NCI-H2107 (cell line): ENCODE measurements around the gene HTRA1.
A peak's percentile ranks its signal among the peaks of the same experiment; 100 is the strongest.

ENCODE experiments used
- DNase-seq: peaks from one replicate; lab custom pipeline; 2025; lab: John Stamatoyannopoulos, UW

Gene HTRA1

DNA sequence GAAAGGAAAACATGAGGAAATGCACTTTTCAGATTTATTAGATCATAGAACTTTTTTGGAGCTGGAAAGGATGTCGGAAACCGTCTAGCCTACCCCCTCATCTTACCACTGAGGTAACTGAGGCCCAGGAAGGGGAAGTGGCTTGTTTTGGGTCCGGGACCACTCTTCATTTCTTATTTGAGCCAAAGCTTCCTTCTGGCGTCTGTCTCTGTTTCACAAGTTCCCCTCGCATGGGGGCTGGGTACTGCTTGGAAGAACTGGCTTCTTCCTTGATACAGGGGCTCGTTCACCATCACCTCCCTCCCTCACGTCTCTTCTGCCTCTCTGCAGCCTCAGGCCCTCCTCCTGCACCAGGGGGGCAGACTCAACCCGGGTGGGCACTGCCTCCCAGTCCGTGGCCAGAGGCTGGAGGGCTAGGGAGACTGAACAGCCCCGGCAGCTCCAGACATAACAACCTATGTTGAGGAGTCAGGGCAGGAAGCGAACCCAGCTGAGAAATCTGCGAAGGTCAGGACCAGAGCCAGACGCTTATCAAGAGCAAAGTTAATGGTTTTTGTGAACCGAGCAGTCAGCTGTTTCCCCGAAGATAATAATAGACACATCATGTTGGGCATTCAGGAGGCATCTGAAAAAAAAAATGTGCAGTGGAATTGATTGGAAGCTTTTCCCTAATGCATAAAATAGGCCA lies 12.9 kb downstream of the HTRA1 start:
- DNase-seq: no peak

DNA sequence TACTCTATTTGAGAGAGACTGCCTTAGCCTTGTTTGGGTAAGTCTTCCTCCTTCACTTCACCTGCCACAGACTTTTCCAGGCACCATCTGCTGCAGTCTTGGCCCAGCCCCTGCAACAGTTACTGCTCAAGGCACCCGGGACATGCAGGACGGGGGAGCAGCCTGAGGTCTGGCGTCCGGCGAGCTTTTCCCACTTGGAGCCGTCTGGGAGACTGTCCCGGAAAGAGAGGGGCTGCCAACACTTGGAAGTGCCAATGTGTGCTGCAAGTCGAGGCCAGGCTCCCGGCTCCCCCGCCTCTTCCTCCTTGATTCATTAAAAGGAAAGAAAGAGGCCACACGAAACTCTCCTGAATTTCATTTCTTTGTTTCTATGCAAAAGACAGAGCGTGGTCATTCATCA lies 13.7 kb downstream of the HTRA1 start:
- no peak for DNase-seq

DNA sequence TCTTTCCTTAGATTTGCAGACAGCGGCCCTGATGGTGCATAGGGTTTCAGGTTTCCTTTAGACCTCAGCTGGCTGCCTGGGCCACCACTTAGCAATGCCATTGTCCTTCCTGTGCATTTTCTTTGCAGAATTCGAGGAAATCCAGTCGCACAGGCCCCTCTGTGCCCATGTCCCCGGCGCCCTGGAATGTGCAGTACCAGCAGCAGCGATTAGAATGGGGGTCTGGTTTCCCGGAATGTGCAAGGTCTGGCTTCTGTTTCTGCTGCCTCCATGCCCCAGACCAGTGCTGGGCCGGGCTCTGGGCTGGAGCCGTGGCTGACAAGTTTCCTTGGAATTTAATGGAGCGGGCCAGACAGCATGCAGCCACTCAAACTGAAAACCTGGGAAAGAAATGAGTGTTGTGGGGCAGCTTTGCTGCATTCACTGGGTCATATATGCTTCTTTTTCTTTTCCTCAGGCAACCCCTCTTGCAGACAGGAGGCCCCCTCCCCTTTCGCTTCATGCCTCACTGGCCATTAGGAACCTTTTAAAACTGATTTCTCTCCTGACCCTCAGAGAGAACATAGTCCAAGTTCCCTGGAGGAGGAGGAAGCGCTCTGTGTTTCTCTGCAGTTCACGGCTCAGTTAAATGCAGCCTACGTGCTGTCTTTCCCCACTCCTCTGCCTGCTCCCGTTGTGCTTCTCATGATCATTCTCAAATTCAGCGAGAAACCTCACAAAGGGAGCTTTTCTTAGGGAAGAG lies 14.4 kb downstream of the HTRA1 start:
- DNase-seq: no peak

DNA sequence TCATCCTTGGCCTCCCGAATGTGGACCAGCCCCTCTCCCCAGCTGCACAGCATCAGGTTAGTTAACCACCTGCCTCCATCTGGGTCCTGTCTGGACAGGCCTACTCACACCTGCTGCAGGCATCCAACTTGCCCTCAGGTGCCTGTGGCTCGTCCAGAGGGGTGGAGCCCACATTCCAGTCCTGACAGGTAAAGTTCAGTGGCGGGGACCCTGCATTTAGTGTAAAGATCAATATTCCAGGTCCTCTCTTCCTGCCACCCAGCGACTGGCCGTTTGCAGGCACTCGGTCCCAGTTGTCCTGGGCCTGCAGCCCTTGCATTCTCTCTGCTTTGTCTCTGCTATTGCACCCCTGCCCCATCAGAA lies 15.0 kb downstream of the HTRA1 start:
- DNase-seq: no peak

DNA sequence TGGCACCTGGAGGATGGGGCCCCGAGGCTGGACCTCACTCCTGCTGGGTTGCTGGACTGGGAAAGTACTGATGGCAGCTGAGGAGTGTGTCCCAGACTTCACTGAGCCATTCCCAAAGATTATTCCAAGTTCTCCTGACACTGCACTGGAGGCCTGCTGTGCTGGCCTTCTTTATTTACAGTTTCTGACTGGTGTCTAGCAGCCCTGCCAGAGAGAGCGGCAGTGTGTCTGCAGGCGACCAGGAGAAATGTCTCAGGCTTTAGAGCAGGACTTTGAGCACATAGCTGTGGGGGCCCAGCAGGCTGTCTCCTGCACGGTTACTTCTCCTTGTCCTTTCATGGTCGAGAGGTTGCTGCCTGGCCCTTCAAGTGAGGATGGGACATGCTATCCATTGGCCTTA lies 16.1 kb downstream of the HTRA1 start:
- DNase-seq: no peak

DNA sequence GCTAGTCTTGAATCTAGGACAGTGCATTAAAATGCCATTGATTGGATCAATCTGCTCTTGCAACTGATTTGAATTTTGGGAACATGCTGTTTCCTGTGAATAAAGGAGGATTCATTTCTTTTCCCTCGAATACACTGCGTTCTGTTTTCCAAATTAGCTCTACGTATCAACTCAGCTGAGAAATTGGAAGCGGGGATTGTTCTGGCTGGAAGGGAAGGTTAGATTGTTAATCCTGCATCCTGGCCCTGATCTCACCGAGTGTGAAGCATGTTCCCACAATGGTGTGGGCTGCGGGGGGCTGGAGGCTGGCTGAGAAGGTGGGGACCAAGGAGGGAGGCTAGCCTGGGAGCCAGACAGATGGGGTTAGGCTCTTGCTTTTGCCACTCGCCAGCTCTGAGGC lies 17.6 kb downstream of the HTRA1 start:
- no peak for DNase-seq

DNA sequence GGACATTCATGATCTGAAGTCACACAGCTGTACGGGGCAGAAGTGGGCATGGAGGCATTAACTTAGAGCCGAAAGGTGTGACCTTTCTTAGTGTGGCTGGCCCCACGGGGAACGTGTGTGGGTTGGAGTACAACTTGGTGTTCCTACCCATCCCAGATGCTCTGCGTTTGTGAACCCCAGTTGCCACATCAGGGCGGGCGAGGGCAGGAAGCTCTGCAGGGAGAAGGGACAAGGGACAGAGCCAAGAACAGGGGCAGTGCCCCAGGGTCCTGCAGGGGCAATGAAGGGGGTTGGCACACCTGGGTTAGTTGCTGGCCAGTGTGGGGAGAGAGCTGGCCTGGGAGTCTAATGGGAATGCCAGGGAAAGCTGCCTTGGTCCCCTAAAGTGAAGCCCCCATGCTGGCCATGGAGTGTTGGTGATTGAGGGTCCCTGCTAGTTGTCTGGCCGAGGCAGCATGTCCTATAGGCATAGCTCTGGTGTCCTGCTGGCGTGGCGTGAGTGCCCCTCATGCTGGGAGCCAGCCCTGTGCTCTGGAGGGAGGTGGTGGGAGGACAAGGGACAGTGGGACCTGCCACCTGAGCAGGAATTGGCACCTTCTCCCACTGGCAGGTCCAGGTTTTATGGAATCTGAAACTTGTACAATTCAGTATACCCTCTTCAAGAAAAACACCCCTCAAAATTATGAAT lies 18.9 kb downstream of the HTRA1 start:
- no peak for DNase-seq

DNA sequence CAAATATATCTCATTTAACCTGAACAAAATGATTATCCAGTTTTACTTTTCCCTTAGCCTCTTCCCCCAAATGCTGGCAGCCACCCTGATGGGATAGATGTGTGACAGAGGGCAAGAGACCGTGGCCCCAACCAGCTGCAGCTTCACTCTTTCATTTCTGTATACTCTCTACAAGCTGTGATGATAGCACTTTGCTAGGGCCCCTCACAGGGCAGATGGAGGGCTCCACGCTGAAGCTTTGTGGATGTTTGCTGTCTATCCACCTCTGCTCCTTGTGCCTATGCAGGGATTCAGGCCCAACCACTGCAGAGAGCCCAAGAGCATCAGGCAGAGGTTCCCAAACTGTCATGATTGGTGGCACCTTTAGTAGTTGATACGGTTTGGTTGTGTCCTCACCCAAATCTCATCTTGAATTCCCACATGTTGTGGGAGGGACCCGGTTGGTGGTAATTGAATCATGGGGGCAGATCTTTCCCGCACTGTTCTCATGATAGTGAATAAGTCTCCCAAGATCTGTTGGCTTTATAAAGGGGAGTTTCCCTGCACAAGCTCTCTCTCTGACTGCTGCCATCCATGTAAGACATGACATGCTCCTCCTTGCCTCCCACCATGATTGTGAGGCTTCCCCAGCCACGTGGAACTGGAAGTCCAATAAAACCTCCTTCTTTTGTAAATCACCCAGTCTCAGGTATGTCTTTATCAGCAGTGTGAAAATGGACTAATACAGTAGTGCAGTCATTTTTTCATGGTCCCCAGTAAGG lies 20.1 kb downstream of the HTRA1 start:
- DNase-seq: no peak

DNA sequence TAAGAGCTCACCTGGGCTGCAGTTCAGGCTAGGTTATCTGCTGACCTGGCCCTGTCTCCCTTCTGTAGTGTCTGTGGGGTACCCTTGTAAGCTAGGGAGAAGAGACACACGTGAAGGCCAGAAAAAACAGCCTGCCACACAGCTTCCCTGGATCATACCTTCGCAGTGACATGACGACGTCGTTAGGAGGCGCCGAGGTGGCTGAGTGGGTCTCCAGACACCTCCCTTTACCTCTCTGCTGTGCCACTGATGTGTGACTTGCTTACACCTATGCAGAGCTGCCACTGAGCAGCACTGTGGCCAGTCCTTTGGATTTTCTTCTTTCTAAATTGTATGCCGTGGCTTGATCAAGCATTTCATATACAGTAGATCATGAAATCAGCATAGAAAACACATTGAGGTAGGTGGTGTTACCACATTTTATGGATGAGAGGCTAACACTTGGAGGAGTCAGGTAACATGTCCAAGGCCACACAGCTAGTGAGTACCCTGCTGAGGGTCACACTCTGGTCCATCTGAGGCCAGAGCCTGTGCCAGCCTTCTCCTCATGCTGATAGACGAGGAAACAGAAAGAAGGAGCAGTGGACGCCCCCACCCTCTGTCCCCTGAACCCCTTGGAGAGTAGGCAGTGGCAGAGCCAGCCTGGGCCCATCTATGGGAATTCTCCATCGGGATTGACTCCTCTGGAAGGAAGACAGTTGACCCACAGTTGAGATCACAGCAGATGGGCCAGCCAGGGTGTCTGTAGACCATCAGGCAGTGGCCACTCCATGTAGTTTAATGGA lies 23.1 kb downstream of the HTRA1 start:
- no peak for DNase-seq

DNA sequence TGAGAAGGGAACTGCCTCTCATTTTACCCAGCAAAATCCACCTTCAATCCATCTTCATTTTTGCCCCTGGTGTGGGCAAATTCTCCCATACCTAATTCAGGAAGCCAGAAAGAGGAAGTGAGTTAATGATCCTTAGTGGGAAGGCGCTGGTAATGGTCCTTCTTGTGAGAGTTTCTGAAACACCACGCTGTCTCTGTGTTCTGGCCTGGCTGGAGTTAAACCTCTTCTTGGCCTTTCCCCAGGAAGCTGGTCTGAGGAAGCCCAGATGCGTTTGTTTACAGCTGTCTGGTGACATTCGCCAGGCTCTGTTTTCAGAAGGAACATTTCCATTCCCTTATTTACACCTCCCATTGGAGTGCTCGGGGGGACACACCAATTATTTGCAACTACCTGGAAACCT lies 24.3 kb downstream of the HTRA1 start:
- DNase-seq: no peak

DNA sequence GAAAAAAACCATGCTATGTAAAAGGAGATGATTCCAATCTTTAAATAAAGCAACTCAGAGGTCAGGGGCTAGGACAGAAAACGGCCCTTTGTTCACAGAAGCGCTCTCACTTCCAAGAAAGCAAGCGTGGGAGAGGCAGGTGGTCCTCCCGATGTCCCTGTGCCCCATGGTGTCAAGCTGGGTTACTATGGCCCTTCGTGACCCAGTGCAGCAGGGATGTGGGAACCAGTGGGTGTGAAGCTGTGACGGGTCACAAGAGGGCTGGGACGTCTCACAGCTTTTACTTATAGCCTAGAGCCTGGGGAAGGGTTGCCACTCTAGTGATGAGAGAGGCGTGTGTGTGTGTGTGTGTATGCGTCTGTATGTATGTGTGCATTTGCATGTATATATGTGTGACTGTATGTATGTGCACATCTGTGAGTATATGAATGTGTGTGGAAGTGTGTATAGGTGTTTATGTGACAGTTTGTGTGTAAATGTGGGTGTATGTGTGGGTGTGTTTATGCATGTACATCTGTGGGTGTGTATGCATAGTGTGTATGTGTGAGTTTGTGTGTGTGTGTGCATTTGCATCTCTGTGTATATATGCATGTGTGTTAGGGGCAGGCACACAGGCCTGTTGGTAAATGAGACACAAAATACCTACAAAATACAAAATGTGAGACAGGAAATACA lies 25.2 kb downstream of the HTRA1 start:
- DNase-seq: no peak

DNA sequence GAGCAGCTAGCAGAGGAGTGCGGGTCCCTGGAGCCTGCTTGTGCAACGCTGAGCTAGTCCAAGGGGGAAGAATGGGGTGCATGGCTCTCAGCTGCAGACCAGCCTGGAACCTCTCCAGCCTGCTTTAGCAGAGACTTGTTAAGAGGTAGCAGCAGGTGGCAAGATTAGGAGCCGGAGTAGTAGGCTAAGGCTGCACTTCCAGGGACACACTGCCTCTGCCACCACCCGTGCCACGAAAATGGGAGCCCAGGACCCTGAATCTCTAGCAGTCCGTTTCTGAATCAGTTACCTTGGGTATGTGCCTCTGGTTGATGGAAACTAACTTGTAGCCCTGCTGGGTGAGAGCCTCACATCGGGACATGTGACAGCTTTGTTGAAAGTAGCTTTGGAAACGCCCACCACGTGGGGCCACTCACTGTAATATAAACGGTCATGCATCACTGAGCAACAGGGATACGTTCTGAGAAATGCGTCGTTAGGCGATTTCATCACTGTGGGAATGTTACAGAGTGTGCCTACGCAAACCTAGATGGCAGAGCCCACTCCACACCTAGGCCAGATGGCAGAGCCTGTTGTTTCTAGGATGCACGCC lies 25.9 kb downstream of the HTRA1 start:
- peak; percentile 16 for DNase-seq

DNA sequence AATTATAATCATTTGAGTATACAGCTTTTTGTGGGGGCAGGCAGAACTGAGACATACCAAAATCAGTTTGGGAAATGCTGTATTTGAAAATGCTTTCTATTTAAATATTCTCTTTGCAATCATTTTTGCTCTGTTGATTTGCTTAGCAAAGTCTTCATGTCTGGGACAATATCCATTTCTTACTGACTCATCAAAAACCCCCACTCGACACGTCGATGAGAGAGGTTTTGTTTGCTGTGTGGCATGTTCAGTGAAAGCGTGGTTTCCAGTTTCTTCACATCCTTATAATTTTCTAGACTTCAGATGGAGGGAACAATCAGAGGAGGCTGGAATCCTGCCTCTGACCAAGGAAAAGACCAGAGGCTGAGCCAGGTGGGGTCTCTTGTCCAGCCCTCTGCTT lies 28.9 kb downstream of the HTRA1 start:
- no peak for DNase-seq

DNA sequence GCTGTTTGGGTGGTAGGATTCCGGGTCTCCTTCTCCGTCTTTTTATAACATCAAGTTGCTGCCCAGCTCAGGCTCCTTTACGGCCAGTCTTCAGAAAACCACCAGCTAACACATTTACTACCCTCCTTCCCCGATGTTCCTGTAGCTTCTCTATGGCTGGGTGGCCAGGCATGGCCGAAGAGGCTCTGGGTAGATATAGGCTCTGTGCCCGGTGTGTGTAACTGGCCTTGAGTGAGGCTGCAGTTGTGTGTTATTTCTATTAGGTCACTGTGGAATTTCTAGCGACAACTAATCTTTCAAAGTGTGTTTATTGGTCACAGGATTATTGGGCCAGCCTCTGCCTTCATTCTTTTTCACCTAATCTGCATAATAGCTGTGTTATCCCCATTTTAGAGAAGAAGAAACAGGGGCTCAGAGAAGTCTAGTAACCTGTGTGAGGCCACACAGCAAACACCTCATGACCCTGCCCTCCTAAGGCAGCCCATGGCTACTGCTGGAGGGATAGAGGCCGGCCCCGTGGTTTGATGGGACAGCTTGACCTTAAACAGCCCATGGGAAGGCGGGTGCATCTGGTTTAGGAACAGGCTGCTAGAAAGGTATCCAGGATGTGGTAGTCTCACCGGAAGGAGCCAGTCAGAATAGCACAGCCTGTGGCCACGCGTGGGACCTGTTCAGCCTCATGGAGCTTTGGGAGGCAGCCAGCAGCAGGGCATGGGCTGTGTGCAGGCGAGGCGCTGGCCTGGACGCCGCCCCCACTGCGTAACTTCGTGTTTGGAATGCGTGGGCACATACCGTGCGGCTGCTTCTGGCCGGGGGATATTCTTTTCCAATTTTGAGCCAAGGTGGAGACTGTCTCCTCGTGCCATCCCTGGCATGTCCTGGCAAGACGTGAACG lies 29.7 kb downstream of the HTRA1 start:
- DNase-seq: no peak

DNA sequence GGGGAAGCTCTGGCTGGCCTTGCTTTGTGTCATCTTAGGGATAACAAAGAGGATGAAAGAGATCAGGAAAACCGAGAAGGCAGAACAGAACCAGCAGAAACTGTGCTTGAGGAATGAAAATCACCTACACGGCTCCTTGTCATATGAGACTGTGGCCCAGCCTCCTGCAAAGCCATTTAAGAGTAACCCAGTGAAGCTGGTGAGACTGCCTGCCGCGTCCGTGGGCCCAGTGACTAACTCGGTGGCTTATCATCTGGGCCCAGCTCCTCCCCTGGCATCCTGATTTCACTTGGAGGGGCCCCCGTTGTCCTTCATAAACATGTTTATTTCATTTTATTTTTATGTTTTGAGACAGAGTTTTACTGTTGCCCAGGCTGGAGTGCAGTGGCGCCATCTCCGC lies 30.7 kb downstream of the HTRA1 start:
- DNase-seq: no peak

DNA sequence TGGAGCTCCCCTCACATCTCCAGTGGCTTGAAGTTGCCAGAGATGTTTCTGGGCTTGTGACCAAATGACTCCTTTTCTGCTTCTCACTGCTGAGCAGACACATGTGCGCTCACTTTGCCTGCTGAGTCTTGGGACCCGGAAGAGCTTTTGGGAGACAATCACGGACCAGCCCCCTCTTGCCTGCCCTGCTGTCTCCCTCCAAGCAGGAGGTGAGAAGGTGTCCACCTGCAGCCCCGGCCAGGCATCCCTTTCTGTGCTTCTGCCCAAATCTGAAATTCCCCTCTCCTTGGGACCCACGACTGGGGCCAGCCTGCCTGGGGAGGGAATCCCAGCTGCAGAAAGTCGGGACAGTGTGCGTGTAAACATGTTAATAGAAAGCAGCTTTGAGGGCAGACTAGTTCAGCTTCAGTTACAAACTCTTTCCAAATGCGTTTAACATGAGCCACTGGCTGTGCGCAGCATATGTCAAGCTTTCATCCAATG lies 31.7 kb downstream of the HTRA1 start:
- no peak for DNase-seq

DNA sequence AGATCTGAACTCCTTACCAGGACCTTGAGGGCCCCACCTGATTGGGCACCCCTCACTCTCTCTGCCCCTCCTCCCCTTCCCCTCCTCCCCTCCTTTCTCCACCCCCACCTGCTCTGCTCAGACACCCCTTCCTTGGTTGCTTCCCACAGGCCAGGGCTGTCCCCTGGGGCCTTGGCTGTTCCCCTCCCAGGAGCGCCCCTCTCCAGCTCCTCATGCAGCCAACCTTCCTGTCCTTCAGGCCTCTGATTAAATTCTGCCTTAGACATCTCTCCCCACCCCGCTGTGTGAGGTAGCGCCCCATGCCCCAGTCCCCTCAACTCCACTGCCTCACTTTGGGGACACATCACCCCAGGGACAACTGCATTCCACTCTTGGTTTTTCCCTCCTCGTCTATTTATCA lies 32.4 kb downstream of the HTRA1 start:
- DNase-seq: no peak

DNA sequence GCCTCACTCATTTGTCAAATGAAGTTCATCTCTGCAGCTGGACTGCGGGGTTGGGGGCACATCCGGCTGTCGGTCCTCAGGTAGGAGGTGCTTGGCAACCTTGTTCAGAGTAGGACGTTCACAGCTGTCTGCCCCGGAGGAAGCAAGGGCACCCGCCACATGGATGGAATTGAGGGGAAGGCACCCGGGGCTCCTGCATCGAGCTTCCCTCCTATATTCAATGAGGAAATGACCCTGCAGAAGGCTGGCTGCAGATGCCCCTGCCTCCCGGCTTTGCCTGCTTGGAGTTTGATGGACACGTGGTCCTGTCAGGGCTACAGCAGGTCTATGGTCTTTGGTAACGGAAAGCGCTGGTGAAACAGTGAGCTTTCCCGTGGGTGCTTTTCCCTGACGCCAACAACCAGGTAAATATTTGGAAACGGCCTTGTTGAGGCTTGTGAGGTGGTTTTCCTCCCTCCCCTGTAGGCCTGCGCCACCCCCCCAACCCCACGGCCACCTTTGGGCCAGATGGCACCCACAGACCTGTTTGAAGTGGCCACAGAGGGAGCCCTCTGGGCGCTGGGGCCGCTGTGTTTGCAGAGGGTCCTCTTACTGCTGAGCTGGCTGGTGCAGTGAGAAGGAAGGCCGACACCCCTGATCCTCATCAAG lies 32.9 kb downstream of the HTRA1 start:
- DNase-seq: no peak

DNA sequence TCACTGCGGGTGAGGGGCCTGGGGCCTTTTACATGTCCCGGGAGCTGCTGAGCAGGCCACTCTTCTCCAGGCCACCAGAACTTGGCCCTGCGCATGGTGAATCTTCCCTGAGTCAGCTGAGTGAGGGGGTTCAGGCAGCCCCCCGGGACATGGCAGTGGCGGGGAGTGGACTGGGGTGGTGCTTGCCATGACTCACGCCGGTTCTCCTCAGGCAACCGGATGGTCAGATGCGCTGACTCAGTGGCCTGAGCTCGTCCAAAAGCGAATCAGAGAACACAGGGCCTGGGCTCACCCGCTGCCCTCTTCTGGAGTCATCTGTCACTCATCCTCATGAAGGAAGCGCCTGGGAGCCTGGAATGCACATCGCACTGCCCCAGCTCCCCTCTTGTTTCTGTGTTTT lies 33.5 kb downstream of the HTRA1 start:
- DNase-seq: no peak
